GM21576 (cell line): ENCODE results near the gene LY6G5B.
A peak's percentile ranks its signal among the peaks of the same experiment; 100 is the strongest.

Source experiments
- ATAC-seq: cut with Tn5 transposase; IDR thresholded peaks from one replicate; pipeline ENCODE4 v1.9.1; 2021; ENCODE audit warnings: mild to moderate bottlenecking, moderate library complexity; ENCODE audit not compliant: unreplicated experiment

Gene LY6G5B

GRCh38 chr6:31662124-31662723 is 7.6 kb upstream of the LY6G5B start:
- no peak for ATAC-seq

DNA sequence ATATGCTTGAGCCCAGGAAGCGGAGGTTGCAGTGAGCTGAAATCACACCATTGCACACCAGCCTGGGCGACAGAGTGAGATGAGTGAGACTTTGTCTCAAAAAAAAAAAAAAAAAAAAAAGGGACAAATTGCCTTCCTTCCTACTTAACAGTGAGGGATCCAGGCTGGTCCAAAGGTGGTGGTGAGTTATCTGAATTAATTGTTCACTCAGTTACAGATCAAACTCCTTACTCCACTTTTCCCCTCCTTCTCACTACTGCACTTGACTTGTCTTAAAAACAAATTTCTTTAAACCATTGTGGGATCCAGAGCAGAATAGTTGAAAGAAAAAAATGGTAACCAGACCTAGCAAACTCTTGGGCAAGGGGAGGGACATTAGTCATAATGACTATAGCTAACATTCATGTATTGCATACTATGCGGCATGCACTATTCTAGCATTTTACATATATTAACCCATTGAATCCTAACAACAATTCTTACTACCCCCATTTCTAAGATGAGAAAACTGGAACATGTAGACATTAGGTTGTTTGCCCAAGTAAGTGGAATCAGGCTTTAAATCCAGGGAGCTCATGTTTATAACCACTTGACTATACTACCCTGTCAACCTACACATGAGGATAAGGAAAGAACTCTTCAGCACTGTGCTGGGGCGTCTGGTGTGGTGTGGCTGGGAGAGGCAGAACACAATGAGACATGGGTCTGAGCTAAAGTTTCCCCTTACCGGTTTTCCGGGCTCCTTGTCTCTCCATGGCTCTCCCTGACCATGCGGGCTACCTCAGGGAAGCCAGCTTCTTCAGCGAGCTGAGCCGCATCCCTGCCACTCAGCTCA is 6.4 kb upstream of the LY6G5B start:
- no peak for ATAC-seq

GRCh38 chr6:31663961-31664789 is 5.6 kb upstream of the LY6G5B start:
- ATAC-seq = no peak

GRCh38 chr6:31664790-31665500 is 4.8 kb upstream of the LY6G5B start, which contains the start of gene GPANK1:
TSS of gene GPANK1 (minus strand) at chr6:31664997. CDS start at chr6:31664478, 519 bp downstream.
- ATAC-seq = peak; percentile 27

- peak; percentile 69 for ATAC-seq
Measured at GRCh38 chr6:31665501-31666336, 4.1 kb upstream of the LY6G5B start, which contains the start of gene CSNK2B. TSS of gene CSNK2B (plus strand) at chr6:31666080. CDS start at chr6:31666832, 752 bp downstream.

GRCh38 chr6:31666337-31666965 is 3.3 kb upstream of the LY6G5B start:
- ATAC-seq = no peak

DNA sequence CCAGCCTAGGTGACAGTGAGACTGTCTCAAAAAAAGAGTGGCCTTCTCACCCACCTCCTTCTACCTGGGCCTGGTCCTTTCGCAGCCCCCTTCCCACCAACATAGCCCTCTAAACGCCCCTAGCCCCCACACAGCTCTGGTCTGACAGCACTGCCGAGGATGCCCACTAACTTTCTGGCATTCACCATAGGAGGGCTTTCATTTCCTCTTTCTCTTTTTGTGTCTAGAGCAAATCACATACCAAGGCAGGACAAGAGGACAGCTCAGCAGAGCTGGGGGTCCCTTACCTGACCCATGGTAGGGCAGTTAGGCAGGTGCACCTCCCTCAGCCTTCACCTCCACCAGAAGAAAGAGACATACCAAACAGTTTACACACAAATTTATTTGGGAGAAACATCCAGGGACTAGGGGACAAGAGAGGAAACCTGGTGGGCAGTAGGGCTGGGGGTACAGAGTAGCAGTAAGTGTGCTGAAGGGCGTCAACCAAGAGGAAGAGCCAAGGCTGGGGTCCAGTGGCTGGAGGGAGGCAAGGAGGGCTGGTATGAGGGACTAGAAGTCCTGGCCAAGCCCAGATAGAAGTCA is 6.6 kb downstream of the LY6G5B start:
- no peak for ATAC-seq

- ATAC-seq = no peak
Measured at GRCh38 chr6:31676904-31677303, 7.1 kb downstream of the LY6G5B start.

DNA sequence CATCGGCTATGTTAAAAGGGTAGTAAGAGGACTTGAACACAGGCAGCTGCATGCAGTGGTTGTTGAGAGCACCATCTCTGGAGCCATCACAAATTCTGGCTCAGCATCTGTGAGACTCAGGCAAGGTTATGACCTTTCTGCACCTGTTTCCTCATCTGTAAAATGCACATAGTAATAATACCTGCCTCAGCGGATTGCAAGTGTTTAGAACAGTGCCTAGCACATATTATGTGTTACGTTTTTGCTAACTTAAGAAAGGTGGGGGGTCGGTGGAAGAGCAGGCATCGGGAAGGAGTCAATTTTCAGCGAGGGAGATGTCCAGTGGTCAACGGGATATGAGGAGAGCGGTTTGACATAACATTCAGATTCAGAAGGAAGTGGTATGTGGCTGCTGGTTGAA is 8.2 kb downstream of the LY6G5B start:
- ATAC-seq = no peak

DNA sequence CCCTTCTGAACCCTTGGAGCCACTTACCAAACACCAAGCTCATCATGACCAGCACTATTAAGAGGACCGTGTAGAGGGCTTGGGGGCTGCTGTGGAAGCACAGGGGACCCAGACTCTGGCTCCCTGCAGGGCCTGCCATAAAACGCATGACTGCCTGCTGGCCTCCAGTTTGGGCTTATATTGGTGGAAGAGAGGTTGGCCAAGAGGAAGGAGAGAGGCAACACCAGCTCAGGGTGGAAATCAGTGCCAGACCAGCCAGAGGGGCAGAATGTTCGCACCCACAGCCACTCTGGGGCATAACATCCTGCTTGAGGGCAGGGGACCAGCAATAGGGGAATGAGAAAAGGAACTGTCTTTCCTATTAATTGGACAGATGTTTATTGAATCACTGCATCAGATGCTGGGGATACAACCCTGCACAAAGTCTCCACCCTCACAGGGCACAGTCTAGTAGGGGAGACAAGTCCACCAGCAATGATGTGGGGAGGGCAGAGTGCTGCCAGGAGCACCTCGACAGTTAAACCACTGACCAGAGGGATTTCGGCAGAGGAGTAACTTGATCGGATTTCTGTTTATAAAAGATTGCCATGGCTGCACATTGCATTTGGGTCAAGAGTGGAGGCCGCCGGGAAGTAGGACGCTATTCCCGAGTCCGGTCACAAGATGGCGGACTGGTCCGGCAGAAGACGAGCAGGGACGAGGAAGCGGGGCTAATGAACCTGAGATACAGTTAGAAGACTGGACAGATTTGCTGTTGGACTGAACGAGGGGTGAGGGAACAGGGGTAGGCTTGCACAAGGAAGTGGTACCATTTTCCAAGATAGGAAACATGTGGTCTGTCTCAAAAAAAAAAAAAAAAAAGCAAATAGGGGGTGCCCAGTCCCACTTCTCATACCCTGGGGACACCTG is 10.7 kb downstream of the LY6G5B start, which contains the start of gene LY6G5C:
Gene LY6G5C, minus strand, starts transcription at position 842 of the 909 bp plus-strand sequence. Its CDS starts 694 bp downstream, at position 148.
- no peak for ATAC-seq

DNA sequence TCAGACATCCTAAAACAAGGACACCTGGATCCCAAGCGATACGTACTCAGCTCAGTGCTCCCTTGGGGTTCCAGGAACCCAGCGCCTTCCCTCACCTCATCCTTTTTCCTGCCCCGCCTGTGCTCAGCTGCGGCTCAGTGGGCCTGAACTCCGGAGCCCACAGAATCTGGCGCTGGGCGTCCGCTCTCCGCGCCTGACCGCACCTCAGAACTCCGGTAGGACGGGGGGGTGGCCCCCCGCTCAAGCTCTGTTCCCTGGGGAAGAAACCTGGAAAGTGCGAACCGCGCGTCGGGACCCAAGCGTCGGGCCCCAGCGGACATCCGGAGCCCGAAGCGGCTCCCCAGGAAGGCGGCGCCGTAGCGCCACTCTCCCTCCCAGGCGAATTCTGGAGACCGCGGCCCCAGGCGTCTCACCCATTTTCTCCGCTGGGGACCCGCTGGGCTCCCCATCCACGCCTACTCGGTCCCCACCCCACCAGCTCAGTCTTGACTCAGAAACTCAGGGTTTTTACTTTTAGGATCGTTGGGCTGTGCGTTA is 11.4 kb downstream of the LY6G5B start:
- ATAC-seq = no peak

GRCh38 chr6:31683591-31683990 is 13.8 kb downstream of the LY6G5B start:
- no peak for ATAC-seq

GRCh38 chr6:31686483-31686882 is 16.7 kb downstream of the LY6G5B start:
- no peak for ATAC-seq

- no peak for ATAC-seq
Measured at GRCh38 chr6:31687321-31687720, 17.5 kb downstream of the LY6G5B start.

DNA sequence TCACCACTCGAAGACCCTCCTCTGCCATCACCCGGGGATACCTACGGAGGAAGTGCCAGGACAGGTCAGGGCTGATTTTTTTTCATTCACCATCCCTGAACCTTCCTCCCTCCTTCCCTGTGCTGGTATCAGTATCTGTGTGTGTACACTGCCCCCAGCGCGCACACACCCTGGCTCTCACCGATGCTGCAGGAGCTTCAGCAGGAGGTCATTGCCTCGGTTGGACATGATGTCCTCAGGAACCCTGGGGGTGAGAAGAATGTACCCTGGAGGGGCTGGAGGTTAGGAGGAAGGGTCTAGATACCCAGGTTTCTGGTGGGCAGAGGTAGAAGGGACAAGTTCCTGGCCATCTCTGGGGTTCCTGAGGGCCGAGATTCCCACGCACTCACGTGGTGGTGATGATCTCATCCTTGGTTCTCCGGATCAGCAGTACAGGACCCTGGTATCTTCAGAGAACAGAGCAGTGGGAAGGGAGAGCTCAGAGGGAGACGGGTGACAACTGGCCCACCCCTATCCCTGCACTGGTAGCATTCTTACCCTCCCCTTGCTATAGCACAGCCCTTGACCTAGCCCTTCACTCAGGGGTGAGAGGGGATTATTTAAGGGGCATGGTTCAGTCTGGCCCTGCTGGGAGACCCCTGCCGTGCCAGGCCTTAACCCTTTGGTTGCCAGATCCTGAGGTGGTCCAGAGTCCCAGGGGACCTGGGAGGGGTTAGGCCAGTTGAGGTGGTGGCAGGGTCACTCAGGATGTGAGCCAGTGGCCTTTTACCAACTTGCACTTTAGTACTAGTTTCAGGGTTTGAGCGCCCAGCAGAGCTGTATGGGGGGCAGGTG is 18.3 kb downstream of the LY6G5B start:
- ATAC-seq = no peak

GRCh38 chr6:31689249-31690110 is 19.7 kb downstream of the LY6G5B start:
- no peak for ATAC-seq
